HepG2 (cell line): ENCODE measurements around the gene TMEM134. TPM values are rescaled to one million over a fixed set of nuclear protein-coding genes. Genes with fewer than 3 reads are reported as not detected.

ENCODE experiments used
- ATAC-seq: fragments of 200-7000 bp; cut with Tn5 transposase; 3 replicates; pipeline ENCODE4 v1.9.1; 2020; ENCODE audit warnings: mild to moderate bottlenecking, moderate library complexity
- BruUV-seq: library from RNA; stranded (reverse); fragments of 400-500 nt; replicated peaks from 2 replicates; lab custom pipeline; 2021; lab: Mats Ljungman, UMichigan
- CTCF ChIA-PET: fragments of 300-600 bp; formaldehyde crosslinking; extraction: SDS; loops from one replicate; lab custom pipeline; 2021; ENCODE audit warnings: low total read pairs, inconsistent platforms, low intra/inter-chr PET ratio; lab: Yijun Ruan, JAX
- POLR2A ChIA-PET: fragments of 350-600 bp; sonication (Branson Sonifier 250); formaldehyde crosslinking; loops from one replicate; lab custom pipeline; 2020; ENCODE audit warnings: antibody characterized with exemption, inconsistent platforms; lab: Yijun Ruan, JAX
- DNase-seq: peaks from one replicate; pipeline ENCODE4 v3.0.0-alpha.2; 2015; ENCODE audit warnings: low spot score
- FAIRE-seq: peaks from 3 replicates; lab custom pipeline; 2011; peaks lifted over from hg19 to GRCh38; lab: Jason Lieb, UNC
- H2AFZ ChIP-seq: one replicate; pipeline ENCODE4 v1.6.1; 2011; ENCODE audit warnings: low read length, inconsistent platforms
- H3K27ac ChIP-seq: fragments of 300-600 bp; 3 replicates; pipeline ENCODE4 v1.8.0; 2011; ENCODE audit warnings: mixed run types, mild to moderate bottlenecking, mixed read lengths, low read length, inconsistent platforms; ENCODE audit not compliant: insufficient read depth; ENCODE audit errors: extremely low read length
- H3K27me3 ChIP-seq, 2 experiments: fragments of 200-600 bp in 1 of 2; 2 replicates in 1 of 2; 3 replicates in 1 of 2; pipeline versions ENCODE4 v1.6.0 to v1.8.0; 2011; ENCODE audit warnings: low read length in 2 of 2, mild to moderate bottlenecking in 2 of 2, moderate library complexity in 2 of 2, inconsistent platforms in 1 of 2; ENCODE audit not compliant: insufficient read depth in 2 of 2, control insufficient read depth in 1 of 2
- H3K36me3 ChIP-seq, 2 experiments: fragments of 200-600 bp in 1 of 2; replicated peaks in 1 of 2; 2 replicates in 1 of 2; 3 replicates in 1 of 2; pipeline versions ENCODE4 v1.5.1 to v1.8.0; 2011; ENCODE audit warnings: low read length in 2 of 2, inconsistent platforms in 1 of 2; ENCODE audit not compliant: insufficient read depth in 2 of 2, control insufficient read depth in 1 of 2
- H3K4me1 ChIP-seq: 2 replicates; pipeline ENCODE4 v1.5.1; 2012; ENCODE audit warnings: low read length, inconsistent platforms; ENCODE audit not compliant: insufficient read depth
- H3K4me2 ChIP-seq: 2 replicates; pipeline ENCODE4 v1.6.0; 2011; ENCODE audit warnings: low read depth, low read length, inconsistent platforms
- H3K4me3 ChIP-seq, 3 experiments: fragments of 200-600 bp in 1 of 3; sonication (generic), shearing (Covaris generic) in 1 of 3; replicated peaks in 1 of 3; 2 replicates each; pipeline ENCODE4 v1.5.1; 2011 to 2016; ENCODE audit warnings: low read length in 3 of 3, inconsistent platforms in 2 of 3, low read depth in 2 of 3, mild to moderate bottlenecking in 2 of 3, control low read depth in 1 of 3, mixed read lengths in 1 of 3; ENCODE audit not compliant: insufficient read depth in 1 of 3
- H3K79me2 ChIP-seq: one replicate; pipeline ENCODE4 v1.6.1; 2011; ENCODE audit warnings: low read length, inconsistent platforms; ENCODE audit not compliant: insufficient read depth
- H3K9ac ChIP-seq: 2 replicates; pipeline ENCODE4 v1.6.0; 2011; ENCODE audit warnings: mild to moderate bottlenecking, low read depth, low read length, inconsistent platforms; ENCODE audit not compliant: insufficient read depth
- H3K9me3 ChIP-seq: 2 replicates; pipeline ENCODE4 v1.5.1; 2012; ENCODE audit warnings: mild to moderate bottlenecking, low read length
- H4K20me1 ChIP-seq: 2 replicates; pipeline ENCODE4 v1.6.0; 2011; ENCODE audit warnings: inconsistent platforms, mild to moderate bottlenecking, low read length, moderate library complexity; ENCODE audit not compliant: insufficient read depth
- ERF ChIP-seq: IDR thresholded peaks from 2 replicates; pipeline ENCODE4 v1.6.1; 2018; ENCODE audit warnings: missing biosample characterization, missing genetic modification reagents
- GABPB1 ChIP-seq: IDR thresholded peaks from 2 replicates; pipeline ENCODE4 v1.6.1; 2016; ENCODE audit warnings: mild to moderate bottlenecking, missing genetic modification reagents, moderate library complexity, missing compliant biosample characterization
- GLMP ChIP-seq: sonication (generic); formaldehyde crosslinking; IDR thresholded peaks from 2 replicates; pipeline ENCODE4 v1.9.0; 2021; ENCODE audit warnings: missing genetic modification reagents, mild to moderate bottlenecking, borderline replicate concordance
- KLF12 ChIP-seq: sonication (generic); formaldehyde crosslinking; IDR thresholded peaks from 2 replicates; pipeline ENCODE4 v1.4.0; 2020; ENCODE audit warnings: missing genetic modification reagents, borderline replicate concordance
- NAIF1 ChIP-seq: sonication (generic); formaldehyde crosslinking; IDR thresholded peaks from 2 replicates; pipeline ENCODE4 v1.5.0; 2020; ENCODE audit warnings: mild to moderate bottlenecking, missing genetic modification reagents, borderline replicate concordance
- NBN ChIP-seq: fragments of 450-650 bp; conservative IDR thresholded peaks from 2 replicates; pipeline ENCODE4 v1.6.1; 2017
- NCOA2 ChIP-seq: sonication (generic); formaldehyde crosslinking; IDR thresholded peaks from 2 replicates; pipeline ENCODE4 v1.8.0; 2022; ENCODE audit warnings: inconsistent platforms
- ZEB1 ChIP-seq: IDR thresholded peaks from 2 replicates; pipeline ENCODE4 v1.6.1; 2012; ENCODE audit warnings: mild to moderate bottlenecking, low read depth, inconsistent platforms; ENCODE audit not compliant: insufficient replicate concordance
- ZNF274 ChIP-seq: sonication (generic); formaldehyde crosslinking; IDR thresholded peaks from 2 replicates; pipeline ENCODE4 v1.5.1; 2020; ENCODE audit warnings: mild to moderate bottlenecking, missing genetic modification reagents
- ZNF768 ChIP-seq: sonication (generic); formaldehyde crosslinking; IDR thresholded peaks from 2 replicates; pipeline ENCODE4 v1.4.0; 2020; ENCODE audit warnings: missing genetic modification reagents
- WGBS: methylation state at CpG from one replicate; pipeline ENCODE4 v1.1.6; 2017; ENCODE audit warnings: low lambda C conversion rate; 5-methylcytosine and 5-hydroxymethylcytosine counted together
- in situ Hi-C: cut with HindIII; loops from 2 replicates; pipeline ENCODE4 v1.10.0; 2017; ENCODE audit warnings: low pct_unique_long_range_greater_than_20kb; ENCODE audit not compliant: extremely low pct_ligation_motif_present
- intact Hi-C: fragments of 100-400 bp; cut with micrococcal nuclease; formaldehyde crosslinking; loops from one replicate; pipeline ENCODE4 v1.10.0; 2022; ENCODE audit not compliant: unreplicated experiment
- polyA plus RNA-seq, 8 experiments: library from polyadenylated mRNA; depleted of rRNA in 3 of 8; stranded (reverse) in 7 of 8; unstranded in 1 of 8; fragments of >200 nt; fragmentation: Illumina TruSeq in 4 of 8; extraction: Trizol in 4 of 8; gene quantifications; 2 replicates each; pipeline versions ENCODE4 v1.2.1 to v1.2.3, GENCODE V29; 2011 to 2016; ENCODE audit warnings: low read depth in 4 of 8, missing spikeins in 1 of 8, mixed read lengths in 1 of 8; ENCODE audit not compliant: insufficient read depth in 1 of 8
- total RNA-seq, 5 experiments: library from RNA; depleted of rRNA; stranded (reverse); fragments of >200 nt; fragmentation: Illumina TruSeq; extraction: Trizol; gene quantifications; 2 replicates each; pipeline ENCODE4 v1.2.3, GENCODE V29; 2016; ENCODE audit warnings: low read depth in 1 of 5
- TF ChIP-seq, protein P1 (sequence below): sonication (generic); formaldehyde crosslinking; IDR thresholded peaks from 2 replicates; pipeline ENCODE4 v1.8.0; 2022; ENCODE audit warnings: mild to moderate bottlenecking, missing genetic modification reagents, moderate library complexity

Gene TMEM134
- total and polyA plus RNA-seq, 2 of the 13 experiments (the other 11 are each of a cell fraction or from before 2014, with no cell fraction given), result 6.9 to 26.9 TPM

DNA sequence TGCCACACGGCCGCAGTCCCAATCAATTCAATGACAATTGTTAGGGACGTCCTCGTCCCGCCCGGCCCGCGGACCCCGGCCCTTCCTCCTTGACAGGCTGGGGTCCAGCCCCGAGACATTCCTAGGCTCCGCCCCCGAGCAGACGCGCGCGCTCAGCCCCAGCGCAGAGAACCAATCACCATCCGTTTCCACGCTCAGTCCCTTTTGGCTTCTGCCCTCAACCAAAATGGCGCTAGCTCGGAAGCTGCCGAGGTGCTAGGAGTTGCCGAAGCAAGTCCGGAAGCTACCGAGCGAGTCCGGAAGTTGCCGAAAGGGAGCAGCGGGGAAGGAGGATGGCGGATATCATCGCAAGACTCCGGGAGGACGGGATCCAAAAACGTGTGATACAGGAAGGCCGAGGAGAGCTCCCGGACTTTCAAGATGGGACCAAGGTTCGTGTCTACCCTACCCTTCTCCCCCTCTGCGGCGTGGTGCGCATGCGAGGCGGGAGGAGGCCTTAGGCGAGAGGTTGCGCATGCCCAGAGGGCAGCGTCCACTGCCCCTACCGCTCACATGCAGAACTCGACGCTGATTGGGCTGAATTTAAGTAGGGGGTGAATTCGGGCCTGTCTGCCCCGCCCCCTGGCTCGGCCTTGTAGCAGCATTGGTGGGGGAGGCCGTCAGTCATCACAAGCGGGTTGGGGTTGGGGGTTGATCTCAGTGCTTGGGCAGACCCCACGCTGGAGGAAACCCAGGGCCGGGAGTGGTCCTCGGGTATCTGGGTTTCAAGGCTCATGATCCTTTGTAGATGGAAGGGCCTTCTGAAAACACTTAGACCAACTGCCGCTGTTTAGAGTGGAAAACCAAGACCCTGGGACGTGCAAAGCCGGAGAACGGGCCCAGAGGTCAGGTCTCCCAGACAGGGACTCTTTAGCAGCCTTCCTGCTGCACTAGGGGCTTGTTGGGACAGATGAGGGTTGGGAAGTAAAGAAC lies 14.1 kb upstream of the TMEM134 start, which contains the start of gene AIP (continued):
- TF ChIP-seq GLMP (CRISPR knock-in tag) (no peak), ERF (CRISPR knock-in tag) (peak; percentile 91), ZEB1 (no peak), NBN (no peak), KLF12 (CRISPR knock-in tag) (peak; percentile 49; the same call in 1 of the 2 replicates), ZNF768 (CRISPR knock-in tag) (peak; percentile 74; the same call in 1 of the 2 replicates), NCOA2 (peak; percentile 72)

DNA sequence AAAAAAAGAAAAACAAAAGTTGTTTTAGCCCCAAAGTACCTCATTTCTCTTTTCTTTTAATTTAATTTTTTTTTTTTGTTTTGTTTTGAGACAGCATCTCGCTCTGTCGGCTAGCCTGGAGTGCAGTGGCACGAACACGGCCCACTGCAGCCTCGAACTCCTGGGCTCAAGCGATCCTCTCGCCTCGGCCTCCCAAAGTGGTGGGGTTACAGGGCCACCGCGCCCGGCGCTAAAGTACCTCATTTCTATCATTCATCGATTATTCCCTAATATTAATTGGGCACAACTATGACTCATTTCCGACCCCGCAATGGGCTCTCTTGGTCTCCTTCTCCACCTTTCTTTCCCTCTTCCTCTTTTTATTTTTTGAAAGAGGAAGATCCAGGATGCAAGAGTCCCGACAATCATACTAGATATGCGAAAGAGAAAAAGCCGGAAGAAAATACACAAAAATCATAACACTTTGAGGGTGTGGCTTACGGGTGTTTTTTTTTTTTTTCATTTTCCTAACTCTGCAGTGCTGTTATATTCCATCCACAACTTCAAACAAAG lies 13.3 kb upstream of the TMEM134 start:
- CTCF ChIA-PET, result no interaction called here
- no peak for TF ChIP-seq NAIF1 (CRISPR knock-in tag)
- no peak for TF ChIP-seq GABPB1 (CRISPR knock-in tag)
- TF ChIP-seq, protein P1, sequence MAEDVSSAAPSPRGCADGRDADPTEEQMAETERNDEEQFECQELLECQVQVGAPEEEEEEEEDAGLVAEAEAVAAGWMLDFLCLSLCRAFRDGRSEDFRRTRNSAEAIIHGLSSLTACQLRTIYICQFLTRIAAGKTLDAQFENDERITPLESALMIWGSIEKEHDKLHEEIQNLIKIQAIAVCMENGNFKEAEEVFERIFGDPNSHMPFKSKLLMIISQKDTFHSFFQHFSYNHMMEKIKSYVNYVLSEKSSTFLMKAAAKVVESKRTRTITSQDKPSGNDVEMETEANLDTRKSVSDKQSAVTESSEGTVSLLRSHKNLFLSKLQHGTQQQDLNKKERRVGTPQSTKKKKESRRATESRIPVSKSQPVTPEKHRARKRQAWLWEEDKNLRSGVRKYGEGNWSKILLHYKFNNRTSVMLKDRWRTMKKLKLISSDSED (CRISPR knock-in tag), result no peak
- no peak for TF ChIP-seq ZNF274 (CRISPR knock-in tag)
- TF ChIP-seq, all 625 proteins: peak for 0

More for the DNA sequence above, 13.3 kb upstream of the TMEM134 start:
- peak overlapping the region; percentile 66 for H3K27ac ChIP-seq
- H3K4me2 ChIP-seq, result peak overlapping the region; percentile 68
- TSS peak; percentile 65 for BruUV-seq
- no peaks in the 10 kb centered on the region for H3K79me2 ChIP-seq
- H4K20me1 ChIP-seq, result no peaks in the 10 kb centered on the region
- H3K9ac ChIP-seq, result peak overlapping the region; percentile 72
- 37% methylated on average over 19 of the region's 19 CpGs for whole genome bisulfite sequencing
- no peaks in the 10 kb centered on the region for H3K9me3 ChIP-seq
- in situ Hi-C loops (no loop called here), intact Hi-C loops (no loop called here)
- H2AFZ ChIP-seq, result peak overlapping the region; percentile 83
- no peak for FAIRE-seq
- DNase-seq, result no peak
- no peaks in the 10 kb centered on the region for H3K27me3 ChIP-seq
- peaks cover 40% of the 10 kb centered on the region for H3K4me1 ChIP-seq
- peak overlapping the region; percentile 59 to 75 (median 59) for H3K4me3 ChIP-seq
- H3K36me3 ChIP-seq, result peaks cover 2 to 4% of the 10 kb centered on the region in 2 experiments; a peak in 2 of 5 replicates
- POLR2A ChIA-PET, result interaction anchor here (0.7 to 1.0 kb wide), 13 partner anchors 9 to 323 kb away, joined by 3 to 14 read pairs (median 4); partner anchors contain the start of genes NUDT8, PITPNM1, POLD4 and PPP1CA
- ATAC-seq, result no peak; the same call in 1 of the 3 replicates
